RWPE1 (cell line): Measurements from ENCODE around the gene FLT1.

Source experiments
- CTCF ChIA-PET: fragments of 350-600 bp; sonication (Branson Sonifier 250); formaldehyde crosslinking; extraction: SDS; loops from one replicate; lab custom pipeline; 2021; lab: Yijun Ruan, JAX
- POLR2A ChIA-PET: fragments of 400-600 bp; formaldehyde crosslinking; extraction: SDS; loops from one replicate; lab custom pipeline; 2020; ENCODE audit warnings: antibody characterized with exemption; ENCODE audit not compliant: low non-redundant PET; lab: Yijun Ruan, JAX
- DNase-seq: peaks from one replicate; pipeline ENCODE4 v3.0.0; 2012; ENCODE audit warnings: low spot score
- H3K27ac ChIP-seq: fragments of 450-650 bp; 2 replicates; pipeline ENCODE4 v1.5.1; 2017
- CTCF ChIP-seq: fragments of 450-650 bp; conservative IDR thresholded peaks from 2 replicates; pipeline ENCODE4 v1.5.1; 2017; ENCODE audit warnings: low read depth, mild to moderate bottlenecking

FLT1 gene

GRCh38 chr13:28493740-28494503 is 1.0 kb downstream of the FLT1 start:
- no peak for TF ChIP-seq CTCF
- POLR2A ChIA-PET = no interaction called here
- H3K27ac ChIP-seq = no peak overlapping the region
- DNase-seq = no peak
- CTCF ChIA-PET = interaction anchor here (0.7 kb wide), 1 partner anchor 95 kb away, joined by 3 read pairs; no protein-coding TSS in a partner anchor

GRCh38 chr13:28492569-28493367 is 2.2 kb downstream of the FLT1 start:
- POLR2A ChIA-PET = no interaction called here
- no peak for DNase-seq
- TF ChIP-seq CTCF = no peak

GRCh38 chr13:28490061-28490460 is 4.9 kb downstream of the FLT1 start:
- ChIA-PET CTCF (no interaction called here), POLR2A (no interaction called here)
- H3K27ac ChIP-seq = no peak overlapping the region
- no peak for DNase-seq
- TF ChIP-seq CTCF = no peak

More at GRCh38 chr13:28492569-28493367, 2.2 kb downstream of the FLT1 start:
- CTCF ChIA-PET = no interaction called here
- H3K27ac ChIP-seq = no peak overlapping the region

GRCh38 chr13:28489524-28489931 is 5.4 kb downstream of the FLT1 start:
- no peak for TF ChIP-seq CTCF
- CTCF ChIA-PET = no interaction called here
- DNase-seq = no peak
- POLR2A ChIA-PET = no interaction called here
- H3K27ac ChIP-seq = no peak overlapping the region

- POLR2A ChIA-PET = no interaction called here
- CTCF ChIA-PET = no interaction called here
- no peak overlapping the region for H3K27ac ChIP-seq
- DNase-seq = no peak
- no peak for TF ChIP-seq CTCF
These were observed 6.4 kb downstream of the FLT1 start for GRCh38 chr13:28488376-28489005.

GRCh38 chr13:28485996-28486543 is 8.9 kb downstream of the FLT1 start:
- H3K27ac ChIP-seq = no peak overlapping the region
- POLR2A ChIA-PET = no interaction called here
- TF ChIP-seq CTCF = no peak
- CTCF ChIA-PET = interaction anchor here (0.8 kb wide), 1 partner anchor 1886 kb away, joined by 3 read pairs; no protein-coding TSS in a partner anchor
- DNase-seq = no peak
